ENCODE results near the gene SPTLC2. TPM values are rescaled to one million over a fixed set of nuclear protein-coding genes. Genes with fewer than 3 reads are reported as not detected.

Gene SPTLC2
- total and polyA plus RNA-seq, 10 donors = 7.0 to 103 (median 69.5) TPM

DNA sequence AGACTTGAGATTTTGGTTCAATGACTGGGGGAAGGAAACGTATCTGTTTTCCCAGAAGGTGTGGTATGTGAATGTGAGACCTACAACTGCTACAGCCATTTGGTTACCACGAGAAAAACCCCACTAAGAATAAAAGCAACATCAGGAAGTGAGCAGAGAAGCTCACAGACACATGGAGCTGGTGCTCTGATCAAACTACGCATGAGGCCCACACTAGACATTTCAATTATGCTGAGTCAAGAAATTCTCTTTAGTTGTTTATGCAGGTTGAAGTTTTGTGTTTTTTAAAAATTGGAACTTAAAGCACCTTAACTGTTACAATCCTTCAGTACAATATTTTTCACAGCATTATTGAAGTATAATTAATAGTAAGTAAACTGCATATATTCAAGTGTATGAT lies 8.9 kb upstream of the SPTLC2 start:
- intact Hi-C loops (cut with DNase I; ENCODE audit: low total_unique reads) = no loop called here
- Histone ChIP-seq H3K27me3 (replicated peaks in 1 of 7) (no peaks in the 10 kb centered on the region), H3K9me3 (peaks cover 0 to 17% (median 7%) of the 10 kb centered on the region in 8 donors), H3K4me3 (no peak overlapping the region), H3K36me3 (no peaks in the 10 kb centered on the region), H3K27ac (no peak overlapping the region), H3K4me1 (no peaks in the 10 kb centered on the region)
- 62 to 68% (median 63%) methylated on average over 3 of the region's 3 CpGs for WGBS, 5 donors
- TF ChIP-seq, protein P1, sequence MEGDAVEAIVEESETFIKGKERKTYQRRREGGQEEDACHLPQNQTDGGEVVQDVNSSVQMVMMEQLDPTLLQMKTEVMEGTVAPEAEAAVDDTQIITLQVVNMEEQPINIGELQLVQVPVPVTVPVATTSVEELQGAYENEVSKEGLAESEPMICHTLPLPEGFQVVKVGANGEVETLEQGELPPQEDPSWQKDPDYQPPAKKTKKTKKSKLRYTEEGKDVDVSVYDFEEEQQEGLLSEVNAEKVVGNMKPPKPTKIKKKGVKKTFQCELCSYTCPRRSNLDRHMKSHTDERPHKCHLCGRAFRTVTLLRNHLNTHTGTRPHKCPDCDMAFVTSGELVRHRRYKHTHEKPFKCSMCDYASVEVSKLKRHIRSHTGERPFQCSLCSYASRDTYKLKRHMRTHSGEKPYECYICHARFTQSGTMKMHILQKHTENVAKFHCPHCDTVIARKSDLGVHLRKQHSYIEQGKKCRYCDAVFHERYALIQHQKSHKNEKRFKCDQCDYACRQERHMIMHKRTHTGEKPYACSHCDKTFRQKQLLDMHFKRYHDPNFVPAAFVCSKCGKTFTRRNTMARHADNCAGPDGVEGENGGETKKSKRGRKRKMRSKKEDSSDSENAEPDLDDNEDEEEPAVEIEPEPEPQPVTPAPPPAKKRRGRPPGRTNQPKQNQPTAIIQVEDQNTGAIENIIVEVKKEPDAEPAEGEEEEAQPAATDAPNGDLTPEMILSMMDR (IDR thresholded peaks at IDR 0.05 in 8 of 11, conservative IDR thresholded peaks at IDR 0.05 in 3 of 11) = no peak
- TF ChIP-seq POLR2A (IDR thresholded peaks at IDR 0.05) (no peak), POLR2AphosphoS5 (IDR thresholded peaks at IDR 0.05) (no peak)
- DNase-seq = no peak

DNA sequence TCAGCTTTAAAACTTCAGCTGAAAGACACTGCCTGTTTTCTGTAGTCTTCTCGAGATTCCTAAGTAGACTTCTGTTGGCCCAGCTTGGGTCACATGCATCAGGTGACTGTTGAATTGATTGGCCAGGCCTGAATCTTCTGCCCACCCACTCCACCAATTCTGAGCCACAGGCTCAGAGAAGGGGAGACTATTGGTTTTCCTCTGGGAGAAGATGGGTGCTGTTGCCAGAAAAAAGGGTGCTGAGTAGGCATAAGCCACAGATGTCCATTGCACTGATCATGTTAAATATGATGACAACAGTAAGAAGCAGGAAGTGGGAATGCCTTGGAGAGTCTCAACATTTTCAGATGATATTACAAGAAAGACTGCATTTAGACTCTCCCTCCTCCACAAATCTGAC lies 6.8 kb upstream of the SPTLC2 start:
- TF ChIP-seq POLR2AphosphoS5 (IDR thresholded peaks at IDR 0.05) (no peak), POLR2A (IDR thresholded peaks at IDR 0.05) (no peak)
- TF ChIP-seq, protein P1 (IDR thresholded peaks at IDR 0.05 in 8 of 11, conservative IDR thresholded peaks at IDR 0.05 in 3 of 11) = no peak
- Histone ChIP-seq H3K9me3 (peaks cover 0 to 1% (median 0%) of the 10 kb centered on the region in 8 donors), H3K36me3 (no peaks in the 10 kb centered on the region), H3K27me3 (replicated peaks in 1 of 7) (no peaks in the 10 kb centered on the region), H3K27ac (no peak overlapping the region), H3K4me1 (peaks cover 0 to 8% (median 0%) of the 10 kb centered on the region in 6 donors), H3K4me3 (no peak overlapping the region)
- DNase-seq = no peak
- WGBS, 5 donors = 74 to 94% (median 88%) methylated on average over 1 of the region's 1 CpG
- intact Hi-C loops (cut with DNase I; ENCODE audit: low total_unique reads) = no loop called here

DNA sequence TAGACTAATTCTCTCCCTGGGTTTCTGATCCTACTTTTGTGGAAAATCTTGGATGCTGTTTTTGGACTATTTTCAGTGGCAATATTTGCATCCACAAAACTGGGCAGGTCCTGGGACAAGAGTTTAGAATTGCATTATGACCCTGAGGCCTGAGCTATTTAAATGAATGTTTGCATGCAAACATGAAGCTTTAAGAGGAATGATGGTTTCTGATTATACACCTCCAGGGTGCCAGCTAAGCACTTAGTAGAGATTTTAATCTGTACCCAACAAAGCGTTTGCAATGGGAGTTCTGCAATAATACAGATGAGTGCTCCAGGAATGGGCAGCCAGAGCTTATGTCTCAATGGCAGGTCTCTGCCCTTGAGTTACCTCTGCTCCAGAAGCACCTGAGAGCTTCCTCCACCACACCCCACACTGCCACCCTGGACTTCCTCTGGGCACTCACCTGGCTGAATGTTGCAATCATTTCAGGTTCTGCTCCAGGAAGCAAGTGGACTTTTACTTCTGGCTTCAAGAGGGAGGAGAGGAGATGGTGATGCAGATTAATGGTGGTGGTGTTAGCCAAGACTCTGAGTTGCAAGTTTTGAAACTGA lies 6.0 kb upstream of the SPTLC2 start:
- H3K9me3 ChIP-seq = no peaks in the 10 kb centered on the region
- H3K4me1 ChIP-seq = peaks cover 0 to 14% (median 0%) of the 10 kb centered on the region in 6 donors
- H3K36me3 ChIP-seq = no peaks in the 10 kb centered on the region
- H3K27ac ChIP-seq = no peak overlapping the region
- H3K4me3 ChIP-seq = no peak overlapping the region
- no peak for TF ChIP-seq POLR2A (IDR thresholded peaks at IDR 0.05)
- TF ChIP-seq POLR2AphosphoS5 (IDR thresholded peaks at IDR 0.05) = no peak
- TF ChIP-seq, protein P1 (IDR thresholded peaks at IDR 0.05 in 8 of 11, conservative IDR thresholded peaks at IDR 0.05 in 3 of 11) = no peak
- DNase-seq = no peak
- 42 to 83% (median 54%) methylated on average over 1 of the region's 1 CpG for WGBS, 5 donors
- intact Hi-C loops (cut with DNase I; ENCODE audit: low total_unique reads) = no loop called here
- no peaks in the 10 kb centered on the region for H3K27me3 ChIP-seq (replicated peaks in 1 of 7)

DNA sequence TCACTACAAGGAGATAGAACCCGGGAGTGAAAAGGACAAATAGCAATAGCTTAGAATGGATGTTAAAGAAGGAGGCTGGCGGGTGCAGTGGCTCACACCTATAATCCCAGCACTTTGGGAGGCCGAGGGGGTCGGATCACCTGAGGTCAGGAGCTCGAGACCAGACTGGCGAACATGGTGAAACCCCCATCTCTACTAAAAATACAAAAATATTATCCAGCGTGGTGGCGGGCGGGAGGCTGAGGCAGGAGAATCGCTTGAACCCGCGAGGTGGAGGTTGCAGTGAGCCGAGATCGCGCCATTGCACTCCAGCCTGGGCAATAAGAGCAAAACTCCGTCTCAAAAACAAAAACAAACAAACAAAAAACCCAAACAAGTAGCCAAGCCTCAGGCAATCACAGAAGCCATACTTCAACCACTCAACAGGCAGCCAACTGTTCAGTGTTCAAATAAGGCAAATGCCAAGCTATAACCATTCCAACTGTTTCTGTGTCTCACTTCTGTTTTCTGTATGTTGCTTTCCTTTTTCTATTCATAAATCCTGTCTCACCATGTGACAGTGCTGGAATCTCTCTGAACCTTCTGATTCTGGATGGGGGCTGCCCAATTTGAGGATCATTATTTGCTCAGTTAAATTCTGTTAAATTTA lies 3.9 kb upstream of the SPTLC2 start:
- H3K36me3 ChIP-seq = no peaks in the 10 kb centered on the region
- no peak overlapping the region for H3K27ac ChIP-seq
- peaks cover 0 to 26% (median 8%) of the 10 kb centered on the region in 6 donors for H3K4me1 ChIP-seq
- H3K9me3 ChIP-seq = no peaks in the 10 kb centered on the region
- DNase-seq = no peak
- WGBS, 5 donors = 91 to 97% (median 94%) methylated on average over 16 of the region's 16 CpGs
- H3K27me3 ChIP-seq (replicated peaks in 1 of 7) = no peaks in the 10 kb centered on the region
- TF ChIP-seq, protein P1 (IDR thresholded peaks at IDR 0.05 in 8 of 11, conservative IDR thresholded peaks at IDR 0.05 in 3 of 11) = no peak
- TF ChIP-seq POLR2A (IDR thresholded peaks at IDR 0.05) (no peak), POLR2AphosphoS5 (IDR thresholded peaks at IDR 0.05) (no peak)
- no peak overlapping the region for H3K4me3 ChIP-seq
- intact Hi-C loops (cut with DNase I; ENCODE audit: low total_unique reads) = no loop called here

Measured in spleen (tissue), 11 donors.